Jurkat, Clone E6-1 (cell line): Measurements from ENCODE around the gene CCM2.

Experiments used
- DNase-seq: peaks from one replicate; pipeline ENCODE4 v3.0.0-alpha.2; 2011; ENCODE audit warnings: low read depth, low spot score
- H3K4me3 ChIP-seq: 2 replicates; pipeline ENCODE4 v1.5.1; 2011; ENCODE audit warnings: mild to moderate bottlenecking, low read length, control low read depth, moderate library complexity

The CCM2 gene

DNA sequence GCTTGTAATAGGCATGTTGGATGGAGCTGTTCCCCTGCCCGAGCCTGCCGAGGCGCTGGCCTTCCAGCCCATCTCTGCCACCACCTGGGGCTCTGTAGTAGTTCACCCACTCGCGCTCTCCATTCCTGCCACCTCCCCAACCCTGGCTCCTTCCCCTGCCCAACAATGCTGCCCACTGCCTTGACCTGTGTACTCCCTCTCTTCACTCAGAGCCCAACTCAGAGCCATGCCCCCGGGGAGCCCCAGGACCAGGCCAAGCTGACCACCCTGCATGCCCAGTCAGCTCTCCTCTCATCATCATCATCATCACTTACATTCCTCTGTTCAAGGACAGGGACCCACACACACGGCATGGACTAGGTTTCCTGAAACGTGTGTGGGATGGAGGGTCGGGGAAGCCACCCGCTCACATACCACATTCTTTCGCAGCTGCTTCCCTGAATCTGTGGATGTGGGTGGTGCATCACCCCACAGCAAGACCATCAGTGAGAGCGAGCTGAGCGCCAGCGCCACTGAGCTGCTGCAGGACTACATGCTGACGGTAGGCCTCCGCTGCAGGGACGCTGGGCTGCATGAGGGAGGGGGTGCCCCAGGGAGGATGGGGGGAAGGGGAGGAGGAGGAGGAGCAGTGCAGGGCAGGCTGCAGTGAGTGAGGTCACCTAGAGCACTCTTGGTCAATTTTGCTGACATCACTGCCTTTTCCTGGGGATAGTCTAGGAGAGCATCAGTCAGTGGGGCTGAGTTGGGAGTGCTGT, 73.2 kb downstream of the CCM2 start:
- no peak for DNase-seq
- H3K4me3 ChIP-seq = no peak overlapping the region

DNA sequence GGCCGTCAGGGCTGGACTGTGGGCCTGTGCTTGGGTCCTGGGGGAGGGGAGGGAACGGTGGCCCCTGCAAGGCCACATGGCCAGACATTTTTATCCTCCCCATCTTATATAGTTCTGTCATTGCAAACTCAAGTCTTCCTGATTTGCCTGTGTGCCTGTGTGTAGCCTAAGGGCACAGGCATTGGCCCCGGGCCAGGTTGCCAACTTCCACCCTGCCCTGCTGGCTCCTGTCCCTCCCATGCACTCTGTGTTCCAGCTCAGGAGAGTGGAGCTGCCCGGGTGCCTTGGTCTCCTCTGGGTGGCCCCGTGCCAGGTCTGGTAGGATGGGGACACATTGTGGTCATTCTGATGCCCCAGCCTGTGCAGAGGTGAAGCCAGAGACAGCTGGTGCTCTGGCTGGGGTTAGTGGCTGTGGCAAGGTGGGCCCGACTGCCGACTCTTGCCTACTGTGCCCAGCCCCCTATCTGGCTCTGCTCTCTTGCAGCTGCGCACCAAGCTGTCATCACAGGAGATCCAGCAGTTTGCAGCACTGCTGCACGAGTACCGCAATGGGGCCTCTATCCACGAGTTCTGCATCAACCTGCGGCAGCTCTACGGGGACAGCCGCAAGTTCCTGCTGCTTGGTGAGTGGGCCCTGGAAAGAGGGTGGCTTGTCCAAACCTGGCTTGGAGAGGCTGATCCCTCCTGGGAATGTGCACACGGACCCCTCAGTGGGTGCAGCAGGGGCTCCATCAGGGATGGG, 74.0 kb downstream of the CCM2 start:
- H3K4me3 ChIP-seq = no peak overlapping the region
- no peak for DNase-seq

DNA sequence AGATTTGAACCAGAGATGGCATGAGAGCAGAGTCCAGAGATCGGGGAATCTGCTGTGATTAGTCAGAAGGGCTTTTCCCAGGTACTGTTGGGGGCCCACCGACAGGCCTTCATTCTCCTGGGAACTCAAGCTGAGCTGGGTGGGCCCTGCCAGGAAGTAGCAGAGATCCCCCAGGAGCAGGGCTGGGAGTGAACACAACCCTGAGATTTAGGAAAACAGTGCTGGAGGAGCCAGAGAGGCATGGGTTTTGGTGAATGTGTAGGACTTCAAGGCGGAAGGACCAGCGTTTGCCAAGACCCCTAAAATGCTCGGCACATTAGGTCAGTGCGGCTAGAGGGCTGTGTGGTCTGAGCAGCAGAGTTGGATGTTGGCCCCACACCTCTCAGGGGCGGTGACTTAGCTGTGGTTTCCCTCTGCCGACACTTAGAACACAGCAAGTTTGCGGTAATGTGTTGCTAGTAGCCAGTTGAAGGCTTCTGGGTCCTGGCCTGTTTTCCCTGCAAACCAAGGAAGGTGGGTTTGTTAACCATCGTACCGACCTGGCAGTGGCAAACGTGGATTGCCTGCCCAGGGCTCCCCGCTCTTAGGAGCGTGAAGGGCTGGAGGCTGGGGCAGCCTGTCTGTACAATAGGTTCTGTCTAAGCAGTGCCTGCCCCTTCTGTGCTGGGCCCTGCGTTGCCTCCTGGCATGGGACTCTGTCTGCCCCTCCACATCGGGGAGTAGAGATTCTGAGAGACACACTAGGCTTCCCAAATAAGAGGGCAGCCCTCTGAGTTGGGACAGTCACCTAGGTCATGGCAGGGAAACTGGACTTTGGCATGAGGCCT, 74.7 kb downstream of the CCM2 start:
- no peak overlapping the region for H3K4me3 ChIP-seq
- DNase-seq = no peak

DNA sequence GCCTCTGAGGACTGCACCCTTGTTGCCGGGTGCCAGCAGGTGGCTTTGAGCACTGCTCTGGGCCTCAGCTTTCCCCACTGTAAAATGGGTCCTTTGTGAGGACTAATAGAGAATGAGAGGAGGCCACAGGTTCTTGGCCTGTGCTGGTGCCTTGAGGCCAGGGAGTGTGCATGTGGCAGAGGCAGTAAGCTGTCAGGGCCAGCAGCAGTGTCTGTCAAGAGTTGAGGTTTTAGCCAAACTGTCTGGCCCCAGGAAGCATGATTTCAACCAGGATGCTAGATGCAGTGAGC, 75.3 kb downstream of the CCM2 start:
- no peak for DNase-seq

DNA sequence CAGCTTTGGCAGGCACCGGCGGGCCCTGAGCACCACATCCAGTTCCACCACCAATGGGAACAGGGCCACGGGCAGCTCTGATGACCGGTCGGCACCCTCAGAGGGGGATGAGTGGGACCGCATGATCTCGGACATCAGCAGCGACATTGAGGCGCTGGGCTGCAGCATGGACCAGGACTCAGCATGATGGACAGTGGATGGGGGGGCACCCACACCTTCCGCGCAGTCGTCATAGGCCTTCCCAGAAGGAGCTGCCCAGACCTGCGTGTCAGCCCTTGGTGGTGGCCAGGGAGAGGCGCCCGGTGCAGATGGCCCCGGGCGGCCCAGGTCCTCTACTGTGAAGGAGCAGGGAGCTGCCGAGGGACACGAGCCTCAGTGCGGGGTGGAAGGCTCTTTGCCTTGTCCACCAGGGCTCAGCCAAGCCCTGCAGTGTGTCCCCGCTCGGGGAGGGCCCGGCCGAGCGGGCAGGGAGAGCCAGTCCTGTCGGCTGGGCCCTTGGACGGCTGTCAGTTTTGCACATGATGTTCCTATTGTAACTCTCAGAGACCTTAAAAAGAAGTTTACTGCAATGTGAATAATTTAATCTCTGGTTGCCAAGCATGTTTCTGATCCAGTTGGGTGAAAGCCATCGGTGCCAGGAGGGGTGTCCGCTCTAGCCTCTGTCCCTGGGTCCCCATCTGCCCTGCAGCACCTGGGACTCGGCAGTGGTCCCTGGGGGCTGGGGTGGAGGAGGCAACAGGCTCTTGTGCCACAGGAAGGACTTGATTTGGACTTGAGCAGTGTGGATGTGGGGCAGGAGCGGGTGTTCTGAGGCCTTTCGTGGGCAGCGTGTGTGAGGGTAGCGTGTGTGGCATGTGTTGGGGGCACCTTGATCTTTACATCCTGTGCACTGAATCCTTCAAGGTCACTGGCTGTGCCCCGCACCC, 76.1 kb downstream of the CCM2 start:
- no peak overlapping the region for H3K4me3 ChIP-seq
- DNase-seq = no peak

More for the DNA sequence above, 75.3 kb downstream of the CCM2 start:
- no peak overlapping the region for H3K4me3 ChIP-seq

DNA sequence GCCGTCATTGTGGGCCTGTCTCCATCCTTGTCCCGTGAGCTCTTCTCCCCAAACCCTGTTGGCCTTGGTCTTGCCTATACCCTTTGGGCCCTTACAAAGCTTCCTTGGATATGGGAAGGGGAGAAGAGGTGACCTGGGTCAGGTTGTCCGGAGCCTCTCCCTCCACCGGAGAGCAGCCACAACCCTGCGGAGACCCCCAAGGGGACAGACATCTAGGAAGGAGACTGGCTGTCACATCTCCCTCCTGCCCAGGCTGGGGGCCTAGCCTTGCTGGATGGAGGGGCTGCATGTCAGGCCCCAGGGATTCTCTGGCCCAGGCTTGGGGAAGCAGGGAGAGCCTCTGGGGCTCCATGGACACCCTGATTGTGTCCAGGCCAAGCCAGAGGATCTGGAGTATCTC, 76.9 kb downstream of the CCM2 start:
- no peak overlapping the region for H3K4me3 ChIP-seq
- DNase-seq = no peak

DNA sequence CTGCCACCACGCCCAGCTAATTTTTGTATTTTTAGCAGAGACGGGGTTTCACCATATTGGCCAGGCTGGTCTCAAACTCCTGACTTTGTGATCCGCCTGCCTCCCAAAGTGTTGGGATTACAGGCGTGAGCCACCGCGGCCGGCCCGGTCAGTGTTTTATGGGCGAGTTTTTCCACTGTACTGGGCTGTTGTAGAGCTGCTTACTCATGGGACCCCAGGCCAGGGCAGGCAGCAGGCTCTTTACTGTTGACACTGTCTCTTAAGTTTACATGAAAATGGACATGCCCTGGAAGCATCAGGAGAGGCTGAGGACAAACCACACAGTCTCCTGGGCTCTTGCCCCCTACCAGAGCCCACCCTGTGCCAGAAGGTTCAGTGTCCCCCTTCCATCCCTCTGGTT, 77.6 kb downstream of the CCM2 start:
- no peak overlapping the region for H3K4me3 ChIP-seq
- no peak for DNase-seq

DNA sequence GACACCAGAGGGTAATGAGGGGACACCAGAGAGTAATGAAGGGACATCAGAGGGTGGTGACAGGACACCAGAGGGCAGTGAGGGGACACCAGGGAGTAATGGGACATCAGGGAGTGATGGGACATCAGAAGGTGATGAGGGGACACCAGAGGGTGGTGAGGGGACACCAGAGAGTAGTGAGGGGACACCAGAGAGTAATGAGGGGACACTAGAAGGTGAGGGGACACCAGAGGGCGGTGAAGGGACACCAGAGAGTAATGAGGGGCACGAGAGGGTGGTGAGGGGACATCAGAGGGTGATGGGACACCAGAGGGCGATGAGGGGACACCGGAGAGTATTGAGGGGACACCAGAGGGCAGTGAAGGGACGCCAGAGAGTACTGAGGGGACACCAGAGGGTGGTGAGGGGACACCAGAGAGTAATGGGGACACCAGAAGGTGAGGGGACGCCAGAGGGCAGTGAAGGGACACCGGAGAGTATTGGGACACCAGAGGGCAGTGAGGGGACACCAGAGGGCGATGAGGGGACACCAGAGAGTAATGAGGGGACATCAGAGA, 78.2 kb downstream of the CCM2 start:
- no peak for DNase-seq
- H3K4me3 ChIP-seq = no peak overlapping the region

DNA sequence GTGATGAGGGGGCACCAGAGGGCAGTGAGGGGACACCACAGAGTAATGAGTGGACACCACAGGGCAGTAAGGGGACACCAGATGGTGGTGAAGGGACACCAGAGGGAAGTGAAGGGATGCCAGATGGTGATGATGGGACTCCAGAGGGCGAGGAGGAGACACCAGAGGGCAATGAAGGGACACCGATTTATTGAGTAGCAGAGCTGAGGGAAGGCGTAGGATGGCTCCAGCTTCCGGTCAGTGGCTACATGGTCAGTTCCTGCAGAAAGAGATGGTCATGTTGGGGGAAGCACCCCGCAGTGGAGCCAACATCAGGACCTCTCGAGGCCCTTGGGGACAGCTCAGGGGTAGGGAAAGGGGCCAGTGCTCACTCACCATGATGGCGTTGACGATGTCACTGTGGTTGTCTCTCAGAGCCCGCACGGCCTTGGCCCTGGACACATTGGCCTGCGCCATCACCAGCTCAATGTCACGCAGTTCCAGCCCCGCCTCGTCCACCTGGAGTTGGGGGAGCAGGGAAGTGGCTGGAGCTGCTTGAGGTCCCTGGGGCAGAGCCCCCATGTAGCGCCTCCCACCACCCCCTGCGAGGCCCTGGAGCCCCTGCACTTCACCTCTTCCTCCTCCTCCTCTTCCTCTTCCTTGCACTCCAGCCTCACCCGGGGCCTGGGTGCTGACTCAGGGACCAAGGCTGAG, 80.4 kb downstream of the CCM2 start:
- DNase-seq = no peak

DNA sequence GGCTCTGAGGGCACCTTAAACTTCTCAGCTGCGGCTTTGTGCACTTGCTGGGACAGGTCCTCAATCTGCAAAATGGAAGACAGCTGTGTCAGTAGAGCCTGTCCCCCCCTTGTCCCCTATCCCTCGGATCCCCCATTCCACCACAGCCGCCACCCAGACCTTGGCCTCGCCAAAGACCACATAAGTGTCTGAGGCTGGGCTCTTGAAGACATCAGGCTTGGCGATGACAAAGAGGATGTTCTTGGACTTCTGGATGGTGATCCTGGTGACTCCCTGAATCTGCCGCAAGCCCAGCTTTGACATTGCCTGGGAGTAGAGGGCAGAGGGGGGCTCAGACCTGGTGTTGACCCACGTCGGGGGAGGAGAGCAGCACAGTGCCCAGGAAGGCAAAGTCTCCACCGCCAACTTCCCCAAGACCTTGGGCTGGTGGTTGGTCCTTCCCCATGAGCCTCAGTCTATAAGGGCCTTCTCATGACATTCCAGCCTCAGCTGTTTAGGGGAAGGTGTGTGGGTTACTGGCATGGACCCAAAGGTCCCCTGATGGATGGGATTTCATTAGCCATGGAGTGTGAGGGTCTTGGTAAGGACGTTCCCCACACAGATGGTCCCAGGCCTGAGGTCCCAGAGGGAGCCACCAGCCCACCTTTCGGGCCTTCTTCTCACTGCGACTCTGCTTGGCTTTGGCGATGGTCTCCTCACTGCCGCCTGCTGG, 81.1 kb downstream of the CCM2 start:
- H3K4me3 ChIP-seq = no peak overlapping the region
- no peak for DNase-seq

More for the DNA sequence above, 80.4 kb downstream of the CCM2 start:
- no peak overlapping the region for H3K4me3 ChIP-seq

DNA sequence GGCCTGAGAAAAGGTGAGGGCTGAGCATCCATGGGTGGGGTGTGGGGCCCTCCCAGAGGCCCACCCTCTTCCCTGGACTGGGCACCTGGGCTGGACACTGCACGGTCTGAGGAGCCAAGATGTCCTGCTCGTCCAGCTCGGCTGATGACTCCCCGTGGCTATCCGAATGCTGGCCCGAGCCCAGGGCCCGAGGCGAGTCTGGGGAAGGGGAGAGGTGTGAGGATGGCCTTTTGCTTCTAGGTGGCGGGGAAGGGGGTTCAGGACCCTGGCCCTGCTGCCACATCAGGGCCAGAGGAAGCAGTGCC, 81.6 kb downstream of the CCM2 start:
- no peak for DNase-seq
- H3K4me3 ChIP-seq = no peak overlapping the region

DNA sequence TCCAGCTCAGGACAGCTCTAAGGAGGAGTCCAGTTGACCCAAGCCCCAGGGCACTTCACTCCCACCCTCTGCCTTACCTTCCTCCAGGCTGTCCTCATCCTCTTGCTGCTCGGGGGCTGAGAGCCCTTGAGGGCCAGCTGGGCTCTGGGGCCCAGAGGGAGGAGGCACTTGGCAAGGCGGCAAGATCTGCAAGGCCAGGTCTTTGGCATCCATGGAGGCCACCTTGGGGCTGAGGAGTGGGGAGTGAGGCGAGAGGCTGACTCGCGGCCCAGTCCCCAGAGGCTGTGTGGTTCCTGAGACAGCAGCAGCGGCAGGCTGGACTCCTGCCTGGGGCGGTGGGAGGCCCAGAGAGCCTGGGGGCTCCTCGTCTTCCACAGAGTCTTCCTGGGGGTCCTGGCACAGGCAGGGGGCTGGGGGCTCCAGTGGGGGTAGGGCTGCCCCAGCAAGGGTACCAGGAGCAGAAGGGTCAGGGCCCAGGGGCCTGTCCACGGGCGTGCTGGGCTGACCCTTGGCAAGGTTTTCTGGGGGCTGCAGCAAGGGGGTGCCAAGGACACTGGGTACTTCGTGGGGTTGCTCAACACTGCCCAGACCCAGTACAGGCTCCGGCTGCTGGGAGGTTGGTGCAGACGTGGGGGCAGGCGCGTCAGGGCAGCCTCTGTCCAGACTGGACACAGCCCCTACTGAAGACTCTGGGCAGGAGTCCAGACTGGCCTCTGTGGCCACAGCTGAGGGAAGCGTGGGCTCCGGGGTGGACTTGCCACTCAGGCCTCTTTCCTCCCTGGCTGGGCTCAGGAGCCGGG, 82.2 kb downstream of the CCM2 start:
- DNase-seq = no peak
- H3K4me3 ChIP-seq = no peak overlapping the region

DNA sequence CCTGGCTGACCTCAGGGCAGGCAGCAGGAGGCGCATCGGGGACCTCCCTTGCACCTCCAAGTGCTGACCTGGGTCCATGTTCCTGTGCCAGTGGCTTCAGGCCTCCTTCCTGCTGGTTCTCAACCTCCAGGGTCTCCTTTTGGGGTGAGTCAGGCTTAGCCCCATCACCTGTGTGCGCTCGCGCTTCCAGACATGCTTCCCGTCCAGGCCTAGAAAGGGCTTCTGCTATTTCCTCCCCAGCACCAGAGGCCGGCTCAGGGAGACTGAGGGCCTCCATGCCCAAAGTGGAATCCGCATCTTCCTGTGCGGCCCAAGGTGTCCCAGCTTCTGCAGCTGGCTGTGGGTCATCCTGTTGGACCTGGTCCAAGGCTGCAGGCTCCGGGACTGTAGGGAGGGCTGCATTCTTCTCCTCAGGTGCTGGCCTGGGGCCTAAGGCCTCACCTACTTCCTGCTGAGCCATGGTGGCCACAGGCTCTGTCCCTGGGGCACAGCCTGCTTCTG, 82.9 kb downstream of the CCM2 start:
- DNase-seq = no peak
- H3K4me3 ChIP-seq = no peak overlapping the region

DNA sequence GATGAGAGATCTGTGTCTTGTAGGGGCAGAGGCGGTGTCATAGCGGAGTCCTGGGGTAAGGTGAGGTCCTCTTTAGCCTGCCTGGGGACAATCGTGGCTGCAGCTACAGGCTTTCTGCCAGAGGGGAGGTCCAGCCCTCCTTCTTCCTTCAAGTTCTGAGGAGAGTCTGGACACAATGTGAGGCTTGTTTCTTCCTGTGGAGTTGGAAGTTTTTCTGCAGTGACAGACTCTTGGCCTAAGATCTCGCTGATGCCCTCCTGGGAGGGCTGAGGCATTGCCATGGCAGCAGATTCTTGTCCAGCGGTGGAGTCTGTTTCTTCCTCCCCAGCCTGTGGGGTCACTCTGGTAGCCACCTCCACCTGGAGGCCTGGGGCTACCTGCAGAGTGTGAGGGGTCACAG, 84.3 kb downstream of the CCM2 start:
- H3K4me3 ChIP-seq = no peak overlapping the region
- DNase-seq = no peak

DNA sequence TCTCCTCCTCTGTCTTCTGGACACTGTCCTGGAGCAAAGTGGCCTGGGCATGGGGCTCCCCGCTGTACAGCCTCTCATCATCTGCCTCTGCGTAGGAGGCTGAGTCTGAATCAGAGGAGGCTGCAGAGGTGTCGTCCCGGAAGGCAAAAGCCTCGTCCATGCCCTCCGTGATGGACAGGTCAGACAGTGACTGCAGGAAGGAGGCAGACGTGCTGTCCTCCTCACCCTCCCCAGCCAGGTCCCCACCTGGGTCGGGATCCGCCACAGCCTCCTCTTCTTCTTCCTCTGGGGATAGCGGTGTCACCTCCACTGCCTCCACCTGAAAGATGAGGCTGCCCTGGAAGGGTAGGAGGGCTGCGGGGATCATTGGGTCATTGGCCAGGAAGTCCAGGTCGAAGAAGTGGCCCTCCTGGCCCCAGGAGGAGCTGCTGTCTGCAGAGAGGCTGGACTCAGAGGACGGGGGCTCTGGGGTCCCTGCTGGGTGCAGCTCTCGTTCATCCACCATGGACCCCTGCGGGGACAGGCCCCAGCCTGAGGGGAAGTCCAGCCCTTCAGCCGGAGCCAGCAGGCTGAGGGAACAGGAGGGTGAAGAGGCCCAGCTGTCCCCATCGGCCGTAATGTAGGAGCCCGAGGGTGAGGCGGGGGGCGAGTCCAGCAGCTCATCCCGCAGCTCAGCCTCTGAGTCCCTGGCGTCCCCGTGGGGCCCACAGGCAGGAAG, 85.1 kb downstream of the CCM2 start:
- H3K4me3 ChIP-seq = no peak overlapping the region
- DNase-seq = no peak

DNA sequence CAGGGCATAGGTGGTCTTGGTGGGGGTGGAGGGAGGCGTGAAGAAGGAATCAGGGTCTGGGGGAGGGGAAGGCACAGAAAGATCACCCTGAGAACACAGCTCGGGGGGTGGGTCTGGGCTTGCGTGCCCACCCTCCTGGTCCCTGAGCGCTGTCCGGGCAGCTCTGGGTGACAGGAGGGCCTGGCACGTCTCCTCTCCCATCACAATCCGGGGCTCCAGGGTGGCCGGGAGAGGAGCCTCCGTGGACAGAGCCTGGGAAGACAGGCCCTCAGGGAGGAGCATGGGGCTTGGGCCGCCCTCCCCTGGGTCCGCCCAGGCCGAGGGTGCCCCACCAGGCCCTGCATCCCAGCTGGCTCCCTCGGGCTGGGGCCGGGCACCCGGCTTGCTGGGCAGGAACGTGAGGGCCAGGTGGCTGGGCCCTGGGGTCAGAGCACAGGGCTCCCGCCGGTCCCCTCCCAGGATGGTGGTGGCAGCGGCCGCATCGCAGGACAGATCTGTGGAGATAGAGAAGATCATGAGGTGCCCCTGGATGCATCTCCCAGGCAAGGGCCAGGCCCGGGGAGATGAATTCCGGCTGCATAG, 85.7 kb downstream of the CCM2 start:
- no peak for DNase-seq
- no peak overlapping the region for H3K4me3 ChIP-seq
